ENCODE data around the gene RPL28.
A peak's percentile ranks its signal among the peaks of the same experiment; 100 is the strongest.

DNA sequence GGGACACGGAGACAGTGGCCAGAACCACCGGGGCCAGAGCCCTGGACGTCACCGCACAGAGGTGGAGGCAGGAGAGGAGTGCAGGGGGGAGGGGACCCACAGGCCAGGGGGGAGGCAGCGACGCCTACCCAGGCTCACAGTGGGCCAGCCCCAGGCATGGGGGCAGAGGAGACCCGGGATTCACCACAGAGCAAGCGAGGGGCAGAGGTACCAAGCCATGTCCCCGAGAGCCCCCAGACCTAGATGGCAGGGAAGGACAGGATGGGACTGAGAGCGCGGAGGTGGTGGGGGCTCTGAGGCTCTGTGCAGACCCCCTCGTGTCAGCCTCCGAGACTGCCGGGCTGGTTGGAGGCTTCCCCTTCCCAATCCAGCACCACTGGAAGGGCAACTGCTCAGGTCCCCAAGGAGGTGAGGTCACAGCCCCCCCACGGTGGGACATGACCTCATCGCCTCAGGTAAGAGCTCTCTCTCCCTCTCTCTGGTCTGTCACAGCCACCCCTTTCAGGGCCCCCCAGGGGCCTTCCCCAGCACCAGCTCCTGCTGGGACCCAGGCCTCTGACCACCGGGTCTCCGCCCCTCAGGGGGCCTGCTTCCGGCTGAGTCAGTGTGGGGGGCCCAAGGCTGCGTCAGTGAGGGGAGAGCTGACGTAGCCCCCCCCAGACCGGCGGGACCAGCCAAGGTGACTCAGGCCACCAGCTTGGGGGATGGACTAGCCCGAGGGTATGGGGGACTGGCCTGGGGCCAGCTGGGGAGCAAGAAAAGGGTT is 13.2 kb upstream of the RPL28 start:
- TF ChIP-seq ELF4 (CRISPR knock-in tag; IDR thresholded peaks at IDR 0.05; ENCODE audit: borderline replicate concordance) (no peak), FOXJ3 (CRISPR knock-in tag; IDR thresholded peaks at IDR 0.05; ENCODE audit: borderline replicate concordance) (no peak), ZNF343 (CRISPR knock-in tag; IDR thresholded peaks at IDR 0.05) (no peak), YEATS2 (CRISPR knock-in tag; IDR thresholded peaks at IDR 0.05; ENCODE audit: borderline replicate concordance) (no peak), EP300 (IDR thresholded peaks at IDR 0.05; ENCODE audit: low read depth in 2 of 2, low read length in 2 of 2) (peak in 1 of 2 experiments; percentile 32; a peak in 1 of 4 replicates), EP300 (CRISPR knock-in tag; IDR thresholded peaks at IDR 0.05; ENCODE audit: borderline replicate concordance) (no peak), ZNF282 (IDR thresholded peaks at IDR 0.05; ENCODE audit: partially characterized antibody) (no peak), ZNF296 (CRISPR knock-in tag; conservative IDR thresholded peaks at IDR 0.05) (no peak), ZNF768 (CRISPR knock-in tag; IDR thresholded peaks at IDR 0.05) (no peak), POLR2AphosphoS5 (IDR thresholded peaks at IDR 0.05; ENCODE audit: low read depth, low read length) (no peak), ZMAT3 (CRISPR knock-in tag; conservative IDR thresholded peaks at IDR 0.05) (no peak)
- TF ChIP-seq, protein P1, sequence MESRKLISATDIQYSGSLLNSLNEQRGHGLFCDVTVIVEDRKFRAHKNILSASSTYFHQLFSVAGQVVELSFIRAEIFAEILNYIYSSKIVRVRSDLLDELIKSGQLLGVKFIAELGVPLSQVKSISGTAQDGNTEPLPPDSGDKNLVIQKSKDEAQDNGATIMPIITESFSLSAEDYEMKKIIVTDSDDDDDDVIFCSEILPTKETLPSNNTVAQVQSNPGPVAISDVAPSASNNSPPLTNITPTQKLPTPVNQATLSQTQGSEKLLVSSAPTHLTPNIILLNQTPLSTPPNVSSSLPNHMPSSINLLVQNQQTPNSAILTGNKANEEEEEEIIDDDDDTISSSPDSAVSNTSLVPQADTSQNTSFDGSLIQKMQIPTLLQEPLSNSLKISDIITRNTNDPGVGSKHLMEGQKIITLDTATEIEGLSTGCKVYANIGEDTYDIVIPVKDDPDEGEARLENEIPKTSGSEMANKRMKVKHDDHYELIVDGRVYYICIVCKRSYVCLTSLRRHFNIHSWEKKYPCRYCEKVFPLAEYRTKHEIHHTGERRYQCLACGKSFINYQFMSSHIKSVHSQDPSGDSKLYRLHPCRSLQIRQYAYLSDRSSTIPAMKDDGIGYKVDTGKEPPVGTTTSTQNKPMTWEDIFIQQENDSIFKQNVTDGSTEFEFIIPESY (CRISPR knock-in tag; IDR thresholded peaks at IDR 0.05), result no peak
- TF ChIP-seq, protein P2, sequence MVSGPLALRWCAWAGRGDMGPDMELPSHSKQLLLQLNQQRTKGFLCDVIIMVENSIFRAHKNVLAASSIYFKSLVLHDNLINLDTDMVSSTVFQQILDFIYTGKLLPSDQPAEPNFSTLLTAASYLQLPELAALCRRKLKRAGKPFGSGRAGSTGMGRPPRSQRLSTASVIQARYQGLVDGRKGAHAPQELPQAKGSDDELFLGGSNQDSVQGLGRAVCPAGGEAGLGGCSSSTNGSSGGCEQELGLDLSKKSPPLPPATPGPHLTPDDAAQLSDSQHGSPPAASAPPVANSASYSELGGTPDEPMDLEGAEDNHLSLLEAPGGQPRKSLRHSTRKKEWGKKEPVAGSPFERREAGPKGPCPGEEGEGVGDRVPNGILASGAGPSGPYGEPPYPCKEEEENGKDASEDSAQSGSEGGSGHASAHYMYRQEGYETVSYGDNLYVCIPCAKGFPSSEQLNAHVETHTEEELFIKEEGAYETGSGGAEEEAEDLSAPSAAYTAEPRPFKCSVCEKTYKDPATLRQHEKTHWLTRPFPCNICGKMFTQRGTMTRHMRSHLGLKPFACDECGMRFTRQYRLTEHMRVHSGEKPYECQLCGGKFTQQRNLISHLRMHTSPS (CRISPR knock-in tag; IDR thresholded peaks at IDR 0.05; ENCODE audit: low read depth), result no peak

Data from HepG2 (cell line).